Immature natural killer cell (primary cell): Measurements from ENCODE around the gene PSMD1. TPM values are rescaled to one million over a fixed set of nuclear protein-coding genes. Genes with fewer than 3 reads are reported as not detected.

ENCODE experiments used
- DNase-seq, 3 donors: peaks; one replicate each; pipeline ENCODE4 v3.0.0; 2022; ENCODE audit warnings: mixed read lengths in 1 of 3
- H3K27ac Mint-ChIP-seq, 6 donors: one replicate each; pipeline ENCODE4 v1.8.0; 2020; ENCODE audit warnings: mixed read lengths in 6 of 6, mild to moderate bottlenecking in 5 of 6, inconsistent platforms in 4 of 6, moderate library complexity in 3 of 6
- H3K27me3 Mint-ChIP-seq, 3 donors: one replicate each; pipeline ENCODE4 v1.8.0; 2020 to 2021; ENCODE audit warnings: low read depth in 3 of 3, mild to moderate bottlenecking in 3 of 3, mixed read lengths in 3 of 3, moderate library complexity in 3 of 3, inconsistent platforms in 1 of 3
- H3K36me3 Mint-ChIP-seq, 3 donors: one replicate each; pipeline ENCODE4 v1.8.0; 2020; ENCODE audit warnings: mixed read lengths in 3 of 3, inconsistent platforms in 2 of 3, mild to moderate bottlenecking in 2 of 3
- H3K4me1 Mint-ChIP-seq, 2 donors: one replicate each; pipeline ENCODE4 v1.8.0; 2020; ENCODE audit warnings: inconsistent platforms in 2 of 2, mild to moderate bottlenecking in 2 of 2, mixed read lengths in 2 of 2, moderate library complexity in 1 of 2
- H3K4me3 Mint-ChIP-seq, 5 donors: one replicate each; pipeline ENCODE4 v1.8.0; 2020; ENCODE audit warnings: mild to moderate bottlenecking in 5 of 5, mixed read lengths in 5 of 5, inconsistent platforms in 3 of 5, moderate library complexity in 3 of 5
- H3K9me3 Mint-ChIP-seq, 6 donors: one replicate each; pipeline ENCODE4 v1.8.0; 2020; ENCODE audit warnings: mild to moderate bottlenecking in 6 of 6, mixed read lengths in 6 of 6, inconsistent platforms in 4 of 6, moderate library complexity in 3 of 6
- polyA plus RNA-seq, 3 donors: library from polyadenylated mRNA; unstranded; fragments of 300-500 nt; fragmentation: Illumina TruSeq; gene quantifications; one replicate each; pipeline ENCODE4 v1.2.3, GENCODE V29; 2021

Gene PSMD1
- polyA plus RNA-seq, 3 donors from 2014 or later: 35.1 to 79.2 (median 61.0) TPM

DNA sequence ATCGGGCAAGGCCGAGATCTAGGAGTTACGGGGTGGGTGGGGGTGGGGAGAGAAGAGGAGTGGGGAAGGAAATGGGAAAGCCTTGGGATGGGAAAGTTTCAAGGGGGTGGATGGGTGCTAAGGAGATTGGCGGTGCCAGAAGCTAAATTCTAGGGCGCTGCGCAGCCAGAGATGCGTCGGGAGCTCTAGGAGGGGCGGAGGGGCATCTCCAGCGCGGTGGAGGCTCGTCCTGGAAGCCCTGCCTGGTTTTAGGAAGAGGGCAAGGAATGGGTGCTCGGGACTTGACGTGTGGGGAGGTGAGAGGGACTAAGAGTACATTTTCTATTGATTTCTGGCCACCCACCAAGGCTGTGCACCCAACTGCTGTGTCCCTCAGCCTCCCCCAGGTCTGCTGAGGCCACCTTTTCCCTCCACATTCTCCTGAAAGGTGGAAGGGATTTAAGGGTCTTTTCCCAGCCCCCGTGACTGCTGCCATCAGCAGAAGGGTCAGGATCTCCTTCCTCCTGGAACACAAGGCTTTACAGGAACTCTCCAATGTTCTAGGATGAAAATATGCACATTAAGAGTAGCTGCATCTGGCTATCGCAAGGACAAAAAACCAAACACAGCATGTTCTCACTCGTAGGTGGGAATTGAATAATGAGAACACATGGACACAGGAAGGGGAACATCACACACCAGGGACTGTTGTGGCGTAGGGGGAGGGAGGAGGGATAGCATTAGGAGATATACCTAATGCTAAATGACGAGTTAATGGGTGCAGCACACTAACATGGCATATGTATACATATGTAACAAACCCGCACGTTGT lies 18.0 kb upstream of the PSMD1 start:
- no peak for DNase-seq
- peaks cover 5 to 8% of the 10 kb centered on the region in 2 donors for H3K4me1 Mint-ChIP-seq
- no peaks in the 10 kb centered on the region for H3K36me3 Mint-ChIP-seq
- H3K27ac Mint-ChIP-seq: no peak overlapping the region
- peaks cover 15 to 38% (median 32%) of the 10 kb centered on the region in 3 donors for H3K27me3 Mint-ChIP-seq
- H3K9me3 Mint-ChIP-seq: no peaks in the 10 kb centered on the region
- peak overlapping the region; percentile 23 to 55 (median 39) for H3K4me3 Mint-ChIP-seq

DNA sequence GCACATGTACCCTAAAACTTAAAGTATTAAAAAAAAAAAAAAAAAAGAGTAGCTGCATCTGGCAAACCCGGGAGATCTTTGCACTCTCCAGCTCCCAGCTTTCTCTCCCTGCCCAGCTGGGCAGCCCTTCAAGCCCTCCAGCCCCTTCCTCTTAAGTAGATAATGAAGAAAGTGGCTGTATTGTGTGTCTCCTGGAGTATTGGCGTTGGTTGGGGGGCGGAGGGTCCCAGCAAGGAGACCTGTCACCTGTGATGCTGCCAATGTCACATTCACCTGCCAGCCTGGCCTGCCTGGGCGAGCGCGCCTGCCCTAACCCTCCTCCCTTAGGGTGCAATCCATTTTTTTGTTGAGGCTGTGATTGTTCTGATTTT lies 17.4 kb upstream of the PSMD1 start:
- H3K36me3 Mint-ChIP-seq: no peaks in the 10 kb centered on the region
- H3K4me1 Mint-ChIP-seq: peaks cover 5 to 8% of the 10 kb centered on the region in 2 donors
- H3K27ac Mint-ChIP-seq: no peak overlapping the region
- no peaks in the 10 kb centered on the region for H3K9me3 Mint-ChIP-seq
- no peak for DNase-seq
- no peak overlapping the region for H3K4me3 Mint-ChIP-seq
- peaks cover 12 to 35% (median 31%) of the 10 kb centered on the region in 3 donors for H3K27me3 Mint-ChIP-seq

DNA sequence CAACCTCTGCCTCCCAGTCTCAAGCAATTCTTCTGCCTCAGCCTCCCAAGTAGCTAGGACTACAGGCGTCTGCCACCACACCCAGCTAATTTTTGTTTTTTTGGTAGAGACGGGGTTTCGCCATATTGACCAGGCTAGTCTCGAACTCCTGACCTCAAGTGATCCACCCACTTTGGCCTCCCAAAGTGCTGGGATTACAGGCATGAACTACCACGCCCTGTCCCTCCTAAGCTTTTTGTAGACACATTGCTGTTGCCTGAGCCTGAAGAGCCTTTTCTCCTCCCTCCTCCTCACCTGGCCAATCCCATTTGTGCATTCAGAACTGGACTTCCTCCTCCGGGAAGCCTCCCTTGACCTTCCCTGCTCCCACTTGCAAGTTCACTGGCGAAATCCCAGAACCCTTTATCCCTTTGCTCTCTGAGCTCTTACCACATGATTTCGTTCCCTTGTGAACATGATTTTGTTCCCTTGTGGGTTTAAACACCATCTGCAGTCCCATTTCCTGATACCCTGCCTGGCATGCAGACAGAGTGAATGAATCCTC lies 16.8 kb upstream of the PSMD1 start:
- Mint-ChIP-seq H3K36me3 (no peaks in the 10 kb centered on the region), H3K27me3 (peaks cover 12 to 32% (median 30%) of the 10 kb centered on the region in 3 donors), H3K27ac (no peak overlapping the region), H3K4me3 (no peak overlapping the region), H3K9me3 (no peaks in the 10 kb centered on the region), H3K4me1 (peaks cover 5 to 8% of the 10 kb centered on the region in 2 donors)
- no peak for DNase-seq

DNA sequence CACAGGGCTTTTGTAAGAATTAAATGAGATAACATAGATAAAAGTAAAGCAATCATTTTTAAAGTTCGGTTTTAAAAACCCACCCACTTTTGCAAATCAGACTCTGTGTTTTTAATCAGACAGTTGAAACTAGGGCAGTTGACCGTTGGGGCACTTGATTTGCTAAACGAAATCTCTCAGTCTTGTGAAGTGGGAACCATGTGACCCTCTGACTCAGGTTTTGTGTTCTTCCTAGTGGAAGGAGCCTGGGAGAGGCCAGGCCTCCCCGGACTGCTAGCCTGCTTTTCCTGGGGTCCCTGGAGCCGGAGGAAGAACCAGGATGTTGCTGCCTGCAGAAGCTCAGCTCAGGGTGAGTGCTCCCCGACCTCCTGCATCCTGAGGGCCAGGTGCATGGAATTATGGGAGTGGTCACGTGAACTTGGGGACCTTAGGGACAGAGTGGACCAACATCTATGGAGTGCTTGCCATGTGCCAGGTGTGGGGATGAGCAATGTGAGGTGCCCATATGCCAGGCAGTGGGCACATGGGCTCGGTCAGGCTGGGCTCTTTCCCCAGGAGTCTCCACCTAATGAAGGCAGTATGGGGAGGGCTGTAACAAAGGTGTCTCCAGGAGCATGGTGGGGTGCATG lies 15.5 kb upstream of the PSMD1 start:
- Mint-ChIP-seq H3K4me1 (peaks cover 5 to 8% of the 10 kb centered on the region in 2 donors), H3K27ac (no peak overlapping the region), H3K27me3 (peaks cover 12 to 32% (median 28%) of the 10 kb centered on the region in 3 donors), H3K4me3 (no peak overlapping the region), H3K36me3 (no peaks in the 10 kb centered on the region), H3K9me3 (no peaks in the 10 kb centered on the region)
- no peak for DNase-seq

DNA sequence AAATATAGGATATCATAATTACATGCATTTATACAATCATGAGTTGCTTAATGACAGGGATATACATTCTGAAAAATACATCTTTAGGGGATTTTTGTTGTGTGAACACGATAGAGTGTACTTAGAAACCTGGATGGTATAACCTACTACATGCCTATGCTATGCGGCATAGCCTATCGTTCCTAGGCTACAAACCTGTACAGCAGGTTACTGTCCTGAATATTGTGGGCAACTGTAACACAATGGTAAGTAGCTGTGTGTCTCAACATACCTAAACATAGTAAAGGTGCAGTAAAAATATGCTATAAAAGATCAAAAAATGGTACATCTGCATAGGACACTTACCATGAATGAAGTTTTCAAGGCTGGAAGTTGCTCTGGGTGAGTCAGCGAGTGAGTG lies 12.9 kb upstream of the PSMD1 start:
- no peak for DNase-seq
- H3K27ac Mint-ChIP-seq: no peak overlapping the region
- H3K9me3 Mint-ChIP-seq: no peaks in the 10 kb centered on the region
- no peaks in the 10 kb centered on the region for H3K4me1 Mint-ChIP-seq
- H3K36me3 Mint-ChIP-seq: no peaks in the 10 kb centered on the region
- no peak overlapping the region for H3K4me3 Mint-ChIP-seq
- peaks cover 13 to 36% (median 31%) of the 10 kb centered on the region in 3 donors for H3K27me3 Mint-ChIP-seq

DNA sequence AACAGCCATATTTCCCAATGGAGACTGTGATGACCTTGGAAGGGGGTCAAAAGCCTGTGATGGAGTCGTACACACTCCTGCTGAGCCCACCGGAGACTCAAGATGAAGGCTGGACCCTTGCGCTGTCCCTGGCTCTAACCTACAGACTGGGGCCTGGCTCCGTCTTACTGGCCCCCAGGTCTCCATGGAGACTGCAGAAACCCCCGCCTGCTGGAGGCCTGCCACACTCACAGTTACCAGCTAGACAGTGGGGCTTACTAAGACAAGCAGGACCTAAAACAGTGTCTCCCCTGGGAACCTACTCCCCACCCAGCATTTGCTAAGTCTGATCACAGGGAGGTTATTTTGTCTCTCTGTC lies 9.8 kb upstream of the PSMD1 start:
- DNase-seq: no peak
- Mint-ChIP-seq H3K27ac (no peak overlapping the region), H3K4me3 (no peak overlapping the region), H3K9me3 (no peaks in the 10 kb centered on the region), H3K4me1 (peaks cover 15 to 24% of the 10 kb centered on the region in 2 donors), H3K36me3 (no peaks in the 10 kb centered on the region), H3K27me3 (peaks cover 17 to 36% (median 19%) of the 10 kb centered on the region in 3 donors)

DNA sequence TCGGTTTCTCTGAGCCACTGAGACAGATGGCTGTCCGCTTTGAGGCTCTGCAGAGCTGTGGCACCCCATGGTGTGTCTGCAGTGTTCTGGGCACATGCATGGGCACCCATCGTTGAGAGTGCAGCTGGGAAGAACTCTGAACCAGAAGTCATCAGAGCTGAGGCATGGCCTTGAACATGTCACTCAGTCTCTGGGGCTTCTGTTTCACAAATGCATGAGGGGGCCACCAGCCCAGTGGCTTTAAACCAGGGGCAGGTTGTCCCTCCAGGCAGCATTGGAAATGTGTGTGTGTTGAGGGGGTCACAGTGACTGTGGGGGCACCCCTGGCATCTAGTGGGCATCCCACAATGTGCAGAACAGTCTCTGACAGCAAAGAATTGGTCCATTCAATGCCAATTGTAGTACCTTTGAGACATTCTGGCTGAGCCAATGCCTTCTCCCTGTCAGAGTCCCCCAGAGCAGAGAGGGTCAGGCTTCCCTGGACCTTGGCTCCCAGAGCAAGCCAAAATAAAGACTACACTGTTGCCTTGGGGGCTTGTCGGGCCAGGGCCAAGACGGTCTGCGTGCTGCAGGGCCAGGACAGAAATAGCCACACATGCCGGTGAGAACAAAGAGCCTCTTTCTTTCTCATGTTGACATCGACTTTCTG lies 9.3 kb upstream of the PSMD1 start:
- Mint-ChIP-seq H3K4me1 (peaks cover 19 to 28% of the 10 kb centered on the region in 2 donors), H3K4me3 (no peak overlapping the region), H3K27me3 (peaks cover 16 to 39% (median 19%) of the 10 kb centered on the region in 3 donors), H3K36me3 (no peaks in the 10 kb centered on the region), H3K9me3 (no peaks in the 10 kb centered on the region), H3K27ac (no peak overlapping the region)
- no peak for DNase-seq

DNA sequence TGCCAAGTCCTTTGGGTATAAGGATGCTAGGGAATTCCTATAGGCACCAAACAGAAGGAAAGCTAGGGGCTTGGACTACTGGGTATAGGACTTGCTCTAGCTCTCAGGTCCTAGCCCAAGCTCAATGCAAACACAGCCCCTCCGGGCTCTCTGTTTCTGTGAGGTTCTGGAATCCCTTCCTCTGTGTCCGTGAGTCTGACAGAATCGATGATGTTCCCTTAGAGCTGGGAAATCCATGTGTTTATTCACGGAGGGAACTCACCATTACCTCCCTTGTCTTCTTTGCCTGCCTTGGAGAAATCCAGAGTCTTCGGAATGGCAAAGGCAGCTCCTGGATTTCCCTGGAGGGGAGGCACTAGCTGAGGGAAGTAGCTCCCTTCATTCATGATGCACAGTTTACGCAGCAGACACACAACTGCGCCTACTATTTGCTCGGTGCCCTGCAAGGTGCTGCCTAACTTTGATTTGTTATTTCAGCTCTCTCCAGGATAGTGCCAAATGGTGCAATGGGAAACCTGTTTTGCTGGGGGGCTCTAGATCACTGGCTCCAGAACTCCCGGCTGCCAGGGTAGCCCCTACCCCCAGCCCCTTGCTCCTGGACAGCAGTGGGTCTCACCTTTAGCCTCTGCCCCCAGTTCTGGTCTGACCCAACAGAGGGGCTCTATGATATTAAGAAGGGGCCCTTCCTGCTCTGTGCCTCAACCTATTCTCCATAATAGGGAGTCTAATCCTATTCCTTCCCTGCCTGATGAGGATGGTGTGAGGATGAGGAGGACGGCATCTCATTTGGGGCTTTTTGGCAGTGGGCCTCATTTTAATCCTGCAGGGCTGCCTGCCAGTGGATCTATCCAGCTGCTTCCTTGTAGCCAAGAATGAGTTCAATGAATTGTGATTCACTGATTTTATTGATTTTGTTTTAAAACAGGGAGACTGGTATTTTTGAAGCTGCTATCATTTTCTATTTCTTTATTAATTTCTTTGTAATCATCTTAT lies 8.4 kb upstream of the PSMD1 start:
- Mint-ChIP-seq H3K4me1 (peaks cover 27 to 37% of the 10 kb centered on the region in 2 donors), H3K36me3 (no peaks in the 10 kb centered on the region), H3K9me3 (peaks cover 0 to 3% (median 0%) of the 10 kb centered on the region in 6 donors), H3K27me3 (peaks cover 17 to 35% (median 22%) of the 10 kb centered on the region in 3 donors), H3K4me3 (no peak overlapping the region), H3K27ac (no peak overlapping the region)
- no peak for DNase-seq

DNA sequence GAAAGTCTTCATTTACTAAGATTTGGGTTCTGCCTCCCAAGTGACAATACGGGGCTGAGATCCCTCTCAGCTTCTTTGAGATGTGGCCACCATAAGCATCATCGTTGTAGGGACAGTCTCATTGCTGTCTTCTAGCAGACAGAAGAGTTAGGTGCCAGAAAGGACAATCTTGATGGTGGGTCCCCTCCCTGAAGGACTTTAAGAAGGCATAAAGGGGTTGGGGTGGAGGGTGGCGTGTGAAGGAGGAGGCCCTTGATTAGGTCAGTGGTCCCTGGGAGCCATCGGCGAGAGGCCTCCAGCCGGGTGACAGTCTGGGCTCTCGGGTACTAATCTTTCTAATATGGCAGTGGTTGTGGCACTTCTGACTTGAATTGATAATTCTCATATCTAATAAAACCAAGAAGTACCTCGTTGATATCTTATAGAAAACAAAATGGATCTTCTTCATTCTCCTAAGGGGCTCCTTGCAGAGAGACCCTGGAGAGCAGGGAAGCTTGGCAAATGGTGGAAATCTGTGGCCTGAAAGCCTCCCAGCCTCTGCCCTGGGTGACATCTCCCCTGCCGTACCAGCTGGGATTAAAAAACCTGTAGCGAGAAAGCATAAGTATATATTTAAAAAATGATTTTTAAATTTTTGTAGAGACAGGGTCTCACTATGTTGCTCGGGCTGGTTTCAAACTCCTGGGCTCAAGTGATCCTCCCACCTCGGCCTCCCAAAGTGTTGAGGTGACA lies 7.2 kb upstream of the PSMD1 start:
- no peak for DNase-seq
- Mint-ChIP-seq H3K36me3 (no peaks in the 10 kb centered on the region), H3K27ac (no peak overlapping the region), H3K9me3 (peaks cover 0 to 3% (median 0%) of the 10 kb centered on the region in 6 donors), H3K27me3 (peaks cover 22 to 38% (median 27%) of the 10 kb centered on the region in 3 donors), H3K4me3 (no peak overlapping the region), H3K4me1 (peaks cover 38 to 49% of the 10 kb centered on the region in 2 donors)

DNA sequence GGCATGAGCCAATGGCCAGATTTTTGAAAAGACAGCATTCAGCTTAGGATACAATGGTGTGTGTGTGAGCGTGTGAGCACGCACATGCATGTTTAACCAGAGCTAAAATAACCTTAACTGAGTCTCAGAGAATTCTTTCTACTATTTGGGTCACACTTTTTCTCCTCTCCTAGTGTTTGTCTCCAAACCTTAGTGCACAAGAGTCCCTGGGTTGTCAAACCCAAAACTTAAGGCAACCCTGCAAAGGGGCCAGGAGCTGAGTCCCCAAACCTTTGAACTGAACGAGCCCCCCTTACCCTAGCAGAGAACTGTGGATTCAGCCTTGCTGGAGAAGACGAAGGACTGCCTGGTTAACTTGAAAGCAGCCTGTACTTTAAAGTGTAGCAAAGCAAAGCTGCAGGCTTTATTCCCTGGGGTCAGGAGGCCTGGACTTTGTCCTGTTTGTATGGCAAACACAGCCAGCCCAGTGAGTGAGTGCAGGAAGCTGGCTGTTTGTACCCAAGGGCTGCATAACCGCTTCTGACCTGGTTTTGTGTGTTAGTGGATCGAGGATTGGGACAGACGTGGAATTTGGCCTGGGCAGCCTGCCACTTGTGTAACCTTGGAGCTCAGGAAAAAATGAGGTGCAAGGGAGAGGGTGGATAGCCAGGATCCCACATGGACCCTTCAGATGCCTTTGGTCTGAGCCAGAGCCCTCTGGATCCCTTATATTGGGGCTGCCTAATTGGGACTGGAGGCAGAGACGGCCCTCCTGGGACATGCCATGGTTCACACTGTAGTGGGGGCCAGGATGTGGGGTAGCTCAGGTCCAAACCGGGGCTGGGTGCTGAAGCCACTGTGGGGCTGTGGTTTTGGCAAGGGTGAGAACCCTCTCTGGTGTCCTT lies 6.4 kb upstream of the PSMD1 start:
- H3K27me3 Mint-ChIP-seq: peaks cover 22 to 38% (median 27%) of the 10 kb centered on the region in 3 donors
- peak overlapping the region; percentile 53 to 81 (median 59) for H3K4me3 Mint-ChIP-seq

DNA sequence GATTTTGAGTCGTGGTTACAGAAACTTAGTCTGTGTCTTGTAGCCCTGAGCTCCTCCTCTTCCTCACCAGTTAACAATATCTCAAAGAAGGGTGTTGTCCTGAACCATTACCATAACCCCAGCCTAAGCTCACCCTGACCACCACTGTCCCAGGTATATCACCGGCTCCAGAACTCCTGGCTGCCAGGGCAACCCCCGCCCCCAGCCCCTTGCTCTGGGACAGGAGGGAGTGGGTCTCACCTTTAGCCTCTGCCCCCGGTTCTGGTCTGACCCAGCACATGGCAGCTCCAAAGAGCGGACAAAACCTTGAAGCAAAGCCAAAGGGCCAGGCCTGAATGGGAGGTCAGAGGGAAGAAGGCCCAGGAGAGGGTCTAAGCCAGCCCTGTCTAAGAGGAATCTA lies 5.6 kb upstream of the PSMD1 start:
- Mint-ChIP-seq H3K9me3 (peaks cover 0 to 3% (median 0%) of the 10 kb centered on the region in 6 donors), H3K36me3 (no peaks in the 10 kb centered on the region)

More for the DNA sequence above, 6.4 kb upstream of the PSMD1 start:
- Mint-ChIP-seq H3K4me1 (peaks cover 40 to 49% of the 10 kb centered on the region in 2 donors), H3K36me3 (no peaks in the 10 kb centered on the region), H3K9me3 (peaks cover 0 to 3% (median 0%) of the 10 kb centered on the region in 6 donors), H3K27ac (peak overlapping the region in 2 of 6 donors; percentile 14 to 31)
- DNase-seq: peak; percentile 79 to 81 (median 80)

More for the DNA sequence above, 5.6 kb upstream of the PSMD1 start:
- Mint-ChIP-seq H3K4me3 (peak overlapping the region; percentile 60 to 81 (median 74)), H3K27ac (peak overlapping the region in 5 of 6 donors; percentile 31 to 80 (median 51)), H3K27me3 (peaks cover 23 to 35% (median 26%) of the 10 kb centered on the region in 3 donors), H3K4me1 (peaks cover 42 to 53% of the 10 kb centered on the region in 2 donors)
- DNase-seq: no peak
